Measurements from ENCODE around the gene NISCH.

The NISCH gene

DNA sequence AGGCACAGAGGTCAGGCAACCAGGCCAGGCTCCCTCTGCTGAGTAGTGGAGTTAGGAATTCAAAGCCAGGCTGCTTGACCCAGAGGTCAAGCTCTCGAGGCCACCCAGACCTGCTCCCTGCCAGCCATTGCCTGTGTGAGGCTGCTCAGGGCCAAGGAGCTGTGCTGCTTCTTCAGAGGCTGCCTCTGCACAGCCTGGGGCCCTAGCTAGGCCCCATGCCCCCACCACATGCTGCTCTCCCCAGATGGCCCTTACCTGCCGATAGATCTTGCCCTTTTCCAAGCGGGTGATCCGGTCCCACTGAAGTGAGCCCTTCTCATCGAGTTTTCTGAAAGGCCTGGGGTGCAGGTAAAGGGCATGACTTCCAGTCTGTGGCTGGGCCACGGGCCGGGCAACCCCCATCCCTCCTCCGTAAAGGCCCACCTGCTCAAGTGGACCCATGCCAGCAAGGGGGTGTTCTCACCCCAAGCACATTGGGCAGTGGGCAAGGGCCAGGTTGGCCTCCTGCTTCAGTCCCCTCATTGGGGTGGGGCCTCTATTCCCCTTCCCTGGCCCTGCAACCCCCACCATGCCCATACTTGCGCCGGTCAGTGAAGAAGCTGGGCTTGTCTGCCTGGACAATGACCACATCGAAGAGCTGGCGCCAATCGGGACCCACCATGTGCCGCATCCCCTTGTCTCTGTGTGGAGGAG lies 71.8 kb downstream of the NISCH start:
- DNase-seq (ENCODE audit: low read depth in 2 of 2): no peak

- DNase-seq (ENCODE audit: low read depth in 2 of 2): no peak
Observed at GRCh38 chr3:52527732-52528585, 72.6 kb downstream of the NISCH start.

GRCh38 chr3:52528586-52529375 lies 73.4 kb downstream of the NISCH start:
- no peak for DNase-seq (ENCODE audit: low read depth in 2 of 2)

GRCh38 chr3:52529376-52530333 lies 74.3 kb downstream of the NISCH start:
- DNase-seq (ENCODE audit: low read depth in 2 of 2): no peak

- no peak for DNase-seq (ENCODE audit: low read depth in 2 of 2)
Observed at GRCh38 chr3:52530918-52531826, 75.8 kb downstream of the NISCH start.

DNA sequence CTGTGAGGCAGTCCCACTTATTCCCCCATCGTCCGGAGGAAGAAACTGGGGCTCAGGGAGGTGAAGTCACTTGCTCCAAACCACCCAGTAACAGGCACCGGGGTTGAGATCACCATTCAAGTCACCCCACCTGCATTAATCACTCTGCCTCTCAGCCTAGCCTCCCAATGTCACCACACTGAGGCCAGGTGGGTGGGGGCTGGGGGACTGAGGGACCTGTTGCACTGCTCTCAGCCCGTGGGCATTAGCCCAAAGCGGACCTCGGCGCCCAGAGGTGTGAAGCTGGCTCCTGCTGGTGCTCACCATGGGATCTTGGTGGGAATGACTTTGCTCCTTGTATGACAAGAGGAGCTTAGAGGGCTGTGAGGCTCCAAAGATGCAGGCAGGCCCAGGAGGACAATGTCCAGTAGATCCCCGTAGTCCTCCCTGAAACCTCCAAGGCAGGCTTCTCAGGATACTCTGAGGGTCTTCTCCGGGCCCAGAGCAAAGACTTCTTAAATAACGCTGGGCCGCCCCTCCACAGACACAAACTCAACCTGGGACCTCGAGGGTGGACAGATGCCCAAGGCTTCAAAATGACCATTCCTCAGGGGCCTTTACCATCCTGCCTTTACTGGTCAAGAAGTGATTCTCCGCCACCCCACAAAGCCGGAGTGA lies 76.6 kb downstream of the NISCH start:
- DNase-seq (ENCODE audit: low read depth in 2 of 2): no peak

- DNase-seq (ENCODE audit: low read depth in 2 of 2): no peak
Observed at GRCh38 chr3:52532517-52532837, 77.1 kb downstream of the NISCH start.

DNA sequence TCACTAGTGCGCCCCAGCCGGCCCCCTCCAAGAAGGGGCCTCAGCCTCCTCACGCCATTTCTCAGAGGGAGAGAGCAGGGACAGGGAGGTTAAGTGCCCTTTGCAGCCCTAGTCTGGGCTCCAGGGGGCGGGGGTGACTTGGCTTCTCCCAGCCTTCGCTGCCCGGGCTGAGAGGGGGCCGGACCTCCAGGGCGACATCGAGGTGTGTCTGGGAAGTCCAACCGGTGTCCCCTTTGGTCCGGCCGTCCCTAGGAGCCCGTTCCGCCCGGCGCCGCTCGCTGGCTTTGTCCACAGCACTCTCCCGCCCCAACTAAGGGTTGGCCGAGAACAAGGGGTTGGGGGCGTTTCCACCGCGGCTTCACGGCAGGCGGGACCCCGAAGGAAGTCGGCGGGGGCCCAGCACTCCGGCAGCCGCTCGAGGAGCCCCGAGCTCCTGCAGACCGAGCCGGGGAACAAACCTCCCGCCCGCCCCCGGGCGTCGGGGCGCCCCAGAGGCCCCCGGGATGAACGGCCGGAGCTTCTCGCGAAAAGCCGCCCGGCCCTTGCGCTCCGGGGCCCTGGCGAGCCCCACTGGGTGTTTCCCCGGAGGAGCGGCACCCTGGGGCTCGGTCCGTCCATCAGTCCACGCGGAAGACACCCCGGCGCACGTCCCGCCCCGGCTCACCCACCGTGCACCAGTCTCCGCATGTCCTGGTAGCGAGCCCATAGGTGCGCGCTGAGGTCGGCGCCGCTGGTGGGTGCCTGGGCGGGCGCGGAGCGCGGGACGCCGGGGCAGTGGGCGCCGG lies 77.6 kb downstream of the NISCH start:
- no peak for DNase-seq (ENCODE audit: low read depth in 2 of 2)

DNA sequence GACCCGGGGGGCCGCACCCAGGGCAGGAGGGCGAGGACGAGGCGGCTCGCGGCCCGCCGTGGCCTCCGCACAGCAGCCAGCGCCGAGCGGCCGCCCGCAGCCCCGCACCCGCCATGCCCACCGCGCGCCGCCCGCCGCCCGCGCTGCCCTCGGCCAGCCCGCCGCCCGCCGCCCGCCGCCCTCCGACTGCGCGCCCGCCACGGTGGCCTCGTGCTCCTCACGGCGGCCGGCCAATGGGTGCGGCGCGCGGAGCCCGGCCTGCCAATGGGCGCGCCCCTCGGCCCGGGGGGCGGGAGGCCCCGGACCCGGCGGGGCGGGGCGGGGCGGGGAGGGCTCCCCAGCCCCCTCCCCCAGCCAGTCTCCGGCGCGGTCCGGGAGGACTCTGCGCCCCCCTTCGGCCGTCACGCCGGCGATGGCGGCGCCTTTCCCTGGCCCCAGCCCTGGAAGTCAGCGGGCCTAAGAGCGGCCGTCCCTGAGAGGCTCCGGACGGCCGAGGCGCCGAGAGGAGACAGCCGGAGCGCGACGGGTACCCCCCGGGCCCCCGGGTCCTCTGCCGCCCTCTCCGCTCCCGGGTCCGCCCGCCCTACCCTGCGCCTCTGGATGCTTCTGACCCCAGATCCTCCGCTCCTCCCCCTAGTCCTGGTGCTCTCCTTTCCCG lies 78.3 kb downstream of the NISCH start, which contains the start of gene NT5DC2:
NT5DC2 (minus strand) TSS at position 235 of the 658 bp plus-strand sequence; CDS start at position 115, 120 bp downstream.
- peak; percentile 49 to 61 for DNase-seq (ENCODE audit: low read depth in 2 of 2)

DNA sequence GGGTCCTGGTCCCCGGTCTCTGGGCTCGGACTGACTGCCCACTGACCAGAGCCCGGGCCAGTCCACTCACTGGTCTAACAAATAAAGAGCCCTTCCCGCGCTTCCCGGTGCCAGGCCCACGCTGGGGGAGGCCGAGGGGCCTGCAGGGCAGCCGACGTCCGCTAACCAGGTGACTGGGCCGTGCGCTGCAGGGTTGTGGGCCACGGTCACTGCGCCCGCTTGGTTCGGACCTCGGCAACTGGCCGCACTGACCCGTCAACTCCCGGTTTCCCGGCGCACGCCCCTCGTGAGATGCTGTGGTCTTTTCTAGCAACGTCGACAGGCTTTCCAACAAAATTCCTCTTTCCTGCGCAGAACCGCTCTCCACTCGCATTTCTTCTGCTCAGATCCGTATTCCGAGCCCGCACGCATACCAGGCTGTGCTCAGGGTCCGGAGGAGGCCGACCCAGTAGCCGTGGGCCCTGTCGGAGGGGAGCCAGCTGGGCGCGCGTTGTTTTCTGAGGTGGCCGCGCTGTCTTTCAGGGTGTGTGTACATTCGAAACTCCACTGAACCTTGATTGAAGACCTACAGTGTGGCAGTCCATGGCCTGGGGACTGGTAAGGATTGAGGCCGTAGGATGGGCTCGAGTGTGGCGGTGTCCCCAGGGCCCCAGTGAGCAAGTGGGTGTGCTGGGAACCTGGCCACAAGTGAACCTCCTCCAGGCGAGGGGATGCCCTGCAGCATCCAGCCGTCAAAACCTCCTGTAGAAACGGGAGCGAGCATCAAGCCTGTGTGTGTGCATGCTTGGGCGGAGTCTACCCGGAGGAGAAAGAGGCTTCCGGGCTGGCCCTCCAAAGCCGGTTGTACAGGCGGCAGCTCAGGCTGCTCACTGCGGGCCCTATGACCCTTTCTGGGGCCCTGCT lies 79.1 kb downstream of the NISCH start:
- DNase-seq (ENCODE audit: low read depth in 2 of 2): no peak

DNA sequence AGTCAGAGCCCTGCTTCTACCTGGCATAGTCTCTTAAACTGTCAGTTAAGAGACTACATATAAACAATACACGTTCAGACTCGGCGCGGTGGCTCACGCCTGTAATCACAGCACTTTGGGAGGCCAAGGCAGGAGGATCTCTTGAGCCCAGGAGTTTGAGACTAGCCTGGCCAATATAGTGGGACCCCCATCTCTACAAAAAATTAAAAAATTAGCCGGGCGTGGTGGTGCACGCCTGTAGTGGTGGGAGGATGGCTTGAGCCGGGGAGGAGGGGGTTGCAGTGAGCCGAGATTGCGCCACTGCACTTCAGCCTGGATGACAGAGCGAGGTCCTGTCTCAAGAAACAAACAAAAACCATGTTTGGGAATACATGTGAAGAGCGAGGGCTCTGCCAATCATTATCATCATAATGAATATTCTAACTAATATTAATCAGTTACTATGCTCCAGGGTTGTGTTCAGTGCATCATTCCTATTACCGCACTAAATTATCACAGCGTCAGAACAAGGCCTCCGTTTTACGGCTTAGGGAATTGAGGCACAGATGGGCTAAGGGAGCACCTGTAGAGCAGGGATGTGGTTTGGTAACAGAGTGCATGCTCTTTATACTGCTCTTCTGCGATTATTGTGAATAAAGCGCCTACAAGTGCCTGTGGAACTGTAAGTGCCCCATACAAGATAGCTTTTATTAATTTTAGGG lies 80.2 kb downstream of the NISCH start:
- DNase-seq (ENCODE audit: low read depth in 2 of 2): no peak

- no peak for DNase-seq (ENCODE audit: low read depth in 2 of 2)
Observed at GRCh38 chr3:52536112-52536368, 80.6 kb downstream of the NISCH start.

DNA sequence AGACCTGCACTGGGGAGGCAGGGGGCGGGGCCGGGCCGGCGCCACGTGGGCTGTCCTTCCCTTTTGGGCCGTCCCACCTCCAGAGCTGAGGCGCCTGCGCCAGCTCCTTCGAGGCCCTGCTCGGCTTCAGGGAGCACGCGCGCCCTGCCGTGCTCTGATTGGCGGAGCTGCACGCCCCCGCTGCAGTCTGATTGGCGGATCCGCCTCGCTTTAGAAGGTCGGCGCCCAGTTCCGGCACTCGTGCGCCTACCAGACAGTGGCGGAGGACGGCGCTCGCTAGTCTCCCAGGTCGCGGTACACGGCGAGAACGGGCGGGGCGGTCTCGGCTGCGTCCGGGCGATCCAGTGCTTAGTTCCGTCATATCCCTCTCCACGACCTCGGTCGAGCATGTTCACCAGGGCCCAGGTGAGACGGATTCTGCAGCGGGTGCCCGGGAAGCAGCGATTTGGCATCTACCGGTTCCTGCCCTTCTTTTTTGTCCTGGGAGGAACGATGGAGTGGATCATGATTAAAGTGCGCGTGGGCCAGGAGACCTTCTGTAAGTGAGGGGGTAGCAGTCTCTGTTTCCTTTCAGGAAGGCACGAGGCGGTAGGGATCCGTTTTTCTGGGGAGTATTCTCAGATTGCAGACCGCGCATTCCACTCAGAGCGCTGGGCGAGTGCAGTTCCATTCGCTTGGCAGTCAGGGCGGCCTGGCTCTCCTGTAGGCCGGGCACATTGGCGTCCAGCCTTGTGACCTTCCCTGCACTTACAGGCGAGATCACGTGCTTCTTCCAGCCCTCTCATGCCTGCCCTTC lies 81.2 kb downstream of the NISCH start, which contains the start of gene UQCC5:
UQCC5 (plus strand) TSS at position 237 of the 796 bp plus-strand sequence; CDS start at position 388, 151 bp downstream.
- peak; percentile 93 to 97 for DNase-seq (ENCODE audit: low read depth in 2 of 2)

GRCh38 chr3:52537165-52537620 lies 81.8 kb downstream of the NISCH start:
- no peak for DNase-seq (ENCODE audit: low read depth in 2 of 2)

GRCh38 chr3:52537726-52538421 lies 82.5 kb downstream of the NISCH start:
- no peak for DNase-seq (ENCODE audit: low read depth in 2 of 2)

All from stimulated activated CD4-positive, alpha-beta T cell treated with anti-CD3 and anti-CD28 coated beads, Interleukin-4, amount 100 ng/mL, for 48 hours (primary cell).